Neural progenitor cell (in vitro differentiated cells): ENCODE measurements around the gene CARD8. TPM values are rescaled to one million over a fixed set of nuclear protein-coding genes. Genes with fewer than 3 reads are reported as not detected.

Experiments used
- DNase-seq: peaks from one replicate; pipeline ENCODE4 v3.0.0-alpha.2; 2016; ENCODE audit warnings: low spot score
- H2AFZ ChIP-seq: fragments of 200-600 bp; sonication (generic); replicated peaks from 2 replicates; pipeline ENCODE4 v1.6.1; 2016; ENCODE audit warnings: antibody characterized with exemption
- H3F3A ChIP-seq: fragments of 200-600 bp; sonication (generic); 2 replicates; pipeline ENCODE4 v1.6.1; 2016; ENCODE audit warnings: antibody characterized with exemption, low read depth
- H3K27ac ChIP-seq: fragments of 200-600 bp; sonication (generic); 2 replicates; pipeline ENCODE4 v1.5.1; 2016; ENCODE audit warnings: mild to moderate bottlenecking
- H3K27me3 ChIP-seq: fragments of 200-600 bp; sonication (generic); 2 replicates; pipeline ENCODE4 v1.6.1; 2016; ENCODE audit warnings: mild to moderate bottlenecking, moderate library complexity
- H3K36me3 ChIP-seq: fragments of 200-600 bp; sonication (generic); 2 replicates; pipeline ENCODE4 v1.5.1; 2016
- H3K4me1 ChIP-seq: fragments of 200-600 bp; sonication (generic); 2 replicates; pipeline ENCODE4 v1.6.1; 2016; ENCODE audit warnings: mixed run types
- H3K4me2 ChIP-seq: fragments of 200-600 bp; sonication (generic); 2 replicates; pipeline ENCODE4 v1.6.1; 2016
- H3K4me3 ChIP-seq: fragments of 200-600 bp; sonication (generic); 2 replicates; pipeline ENCODE4 v1.5.1; 2016
- H3K79me2 ChIP-seq: fragments of 200-600 bp; sonication (generic); 2 replicates; pipeline ENCODE4 v1.6.1; 2016; ENCODE audit warnings: low read depth
- H3K9ac ChIP-seq: fragments of 200-600 bp; sonication (generic); 2 replicates; pipeline ENCODE4 v1.6.1; 2016
- H3K9me3 ChIP-seq: fragments of 200-600 bp; sonication (generic); 2 replicates; pipeline ENCODE4 v1.5.1; 2016; ENCODE audit warnings: low read depth
- H4K20me1 ChIP-seq: fragments of 200-600 bp; sonication (generic); 2 replicates; pipeline ENCODE4 v1.6.1; 2016; ENCODE audit warnings: low read depth
- H3K27ac Mint-ChIP-seq: 3 replicates; pipeline ENCODE4 v1.8.0; 2021; ENCODE audit warnings: mixed read lengths
- H3K27me3 Mint-ChIP-seq: 2 replicates; pipeline ENCODE4 v1.8.0; 2022; ENCODE audit warnings: low read depth, mild to moderate bottlenecking, inconsistent platforms, moderate library complexity, mixed read lengths; ENCODE audit not compliant: insufficient read depth
- H3K36me3 Mint-ChIP-seq: 3 replicates; pipeline ENCODE4 v1.8.0; 2021; ENCODE audit warnings: mixed read lengths
- H3K4me1 Mint-ChIP-seq: 3 replicates; pipeline ENCODE4 v1.8.0; 2021; ENCODE audit warnings: mixed read lengths
- H3K4me3 Mint-ChIP-seq: 3 replicates; pipeline ENCODE4 v1.8.0; 2021; ENCODE audit warnings: mild to moderate bottlenecking, moderate library complexity, mixed read lengths
- H3K9me3 Mint-ChIP-seq: 3 replicates; pipeline ENCODE4 v1.8.0; 2020; ENCODE audit warnings: mixed read lengths
- EZH2 ChIP-seq: fragments of 200-600 bp; sonication (generic); IDR thresholded peaks from 2 replicates; pipeline ENCODE4 v1.6.1; 2017; ENCODE audit warnings: antibody characterized with exemption, mild to moderate bottlenecking, moderate library complexity
- EZH2phosphoT487 ChIP-seq: fragments of 200-600 bp; sonication (generic); IDR thresholded peaks from 2 replicates; pipeline ENCODE4 v1.6.1; 2017; ENCODE audit warnings: antibody characterized with exemption
- total RNA-seq: library from RNA; depleted of rRNA; stranded (reverse); fragments of >200 nt; gene quantifications from 2 replicates; pipeline ENCODE4 v1.2.3, GENCODE V29; 2015; ENCODE audit warnings: low replicate concordance
- TF ChIP-seq, protein P1 (sequence below): fragments of 200-600 bp; sonication (generic); IDR thresholded peaks from 2 replicates; pipeline ENCODE4 v1.5.1; 2017; ENCODE audit warnings: antibody characterized with exemption, mild to moderate bottlenecking

The CARD8 gene
- total RNA-seq, 1 donor from 2014 or later = 59.7 TPM

DNA sequence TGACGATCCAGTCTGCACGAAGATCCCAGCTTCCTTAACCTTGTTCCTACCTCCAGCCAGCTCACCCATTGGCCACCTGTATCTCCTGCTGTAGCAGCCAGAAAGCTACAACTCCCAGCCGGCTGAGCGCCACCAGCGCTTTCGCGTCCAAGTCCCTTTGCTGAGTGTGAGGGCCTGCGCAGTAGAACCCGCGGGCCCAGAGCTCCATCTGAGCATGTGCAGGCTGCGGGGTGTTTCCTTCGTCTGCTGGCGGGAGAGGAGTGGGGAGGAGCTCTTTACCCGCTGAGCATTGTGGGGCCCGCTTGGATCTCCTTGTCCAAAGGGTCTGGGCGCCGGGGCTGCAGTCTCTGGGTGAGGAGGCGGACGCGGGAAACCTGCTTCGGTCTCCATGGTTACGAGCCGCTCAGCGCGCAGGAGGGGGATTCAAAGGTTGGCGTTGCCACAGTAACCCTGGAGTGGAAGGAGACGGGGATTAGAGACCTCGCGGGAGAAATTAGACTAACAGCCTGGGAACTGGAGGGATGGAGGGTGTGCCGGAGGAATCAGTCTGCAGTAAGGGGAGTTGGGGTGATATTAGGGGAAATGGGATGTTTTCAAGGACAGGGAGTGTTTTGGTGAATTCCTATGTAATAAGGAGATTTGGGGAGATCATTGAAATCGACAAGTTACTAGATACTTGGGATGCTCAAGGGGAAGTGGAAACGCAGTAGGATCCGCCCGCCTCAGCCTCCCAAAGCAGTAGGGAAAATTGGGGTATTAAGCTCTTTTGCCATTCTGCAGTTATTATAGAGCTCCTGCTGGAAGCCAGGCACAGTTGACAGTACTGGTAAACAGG is 51.7 kb downstream of the CARD8 start:
- no peaks in the 10 kb centered on the region for H3K27me3 ChIP-seq
- TF ChIP-seq, protein P1, sequence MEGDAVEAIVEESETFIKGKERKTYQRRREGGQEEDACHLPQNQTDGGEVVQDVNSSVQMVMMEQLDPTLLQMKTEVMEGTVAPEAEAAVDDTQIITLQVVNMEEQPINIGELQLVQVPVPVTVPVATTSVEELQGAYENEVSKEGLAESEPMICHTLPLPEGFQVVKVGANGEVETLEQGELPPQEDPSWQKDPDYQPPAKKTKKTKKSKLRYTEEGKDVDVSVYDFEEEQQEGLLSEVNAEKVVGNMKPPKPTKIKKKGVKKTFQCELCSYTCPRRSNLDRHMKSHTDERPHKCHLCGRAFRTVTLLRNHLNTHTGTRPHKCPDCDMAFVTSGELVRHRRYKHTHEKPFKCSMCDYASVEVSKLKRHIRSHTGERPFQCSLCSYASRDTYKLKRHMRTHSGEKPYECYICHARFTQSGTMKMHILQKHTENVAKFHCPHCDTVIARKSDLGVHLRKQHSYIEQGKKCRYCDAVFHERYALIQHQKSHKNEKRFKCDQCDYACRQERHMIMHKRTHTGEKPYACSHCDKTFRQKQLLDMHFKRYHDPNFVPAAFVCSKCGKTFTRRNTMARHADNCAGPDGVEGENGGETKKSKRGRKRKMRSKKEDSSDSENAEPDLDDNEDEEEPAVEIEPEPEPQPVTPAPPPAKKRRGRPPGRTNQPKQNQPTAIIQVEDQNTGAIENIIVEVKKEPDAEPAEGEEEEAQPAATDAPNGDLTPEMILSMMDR = no peak
- TF ChIP-seq EZH2phosphoT487 (no peak), EZH2 (no peak)
- H3K4me2 ChIP-seq = peak overlapping the region; percentile 90
- H3K36me3 Mint-ChIP-seq = peaks cover 7% of the 10 kb centered on the region
- peaks cover 4% of the 10 kb centered on the region for H3K79me2 ChIP-seq
- H3K36me3 ChIP-seq = no peaks in the 10 kb centered on the region
- H3K4me3 ChIP-seq = peak overlapping the region; percentile 57
- H3K9me3 ChIP-seq = no peaks in the 10 kb centered on the region
- no peaks in the 10 kb centered on the region for H4K20me1 ChIP-seq
- peaks cover 2% of the 10 kb centered on the region for H3K4me1 Mint-ChIP-seq
- peaks cover 8% of the 10 kb centered on the region for H3K4me1 ChIP-seq
- H3K9me3 Mint-ChIP-seq = no peaks in the 10 kb centered on the region
- peak; percentile 100 for DNase-seq
- no peak overlapping the region for H3K27ac ChIP-seq
- peak overlapping the region; percentile 30 for H2AFZ ChIP-seq
- H3K27ac Mint-ChIP-seq = no peak overlapping the region
- H3K9ac ChIP-seq = peak overlapping the region; percentile 50
- peaks cover 6% of the 10 kb centered on the region for H3K27me3 Mint-ChIP-seq
- H3F3A ChIP-seq = peaks cover 16% of the 10 kb centered on the region
- no peak overlapping the region for H3K4me3 Mint-ChIP-seq

DNA sequence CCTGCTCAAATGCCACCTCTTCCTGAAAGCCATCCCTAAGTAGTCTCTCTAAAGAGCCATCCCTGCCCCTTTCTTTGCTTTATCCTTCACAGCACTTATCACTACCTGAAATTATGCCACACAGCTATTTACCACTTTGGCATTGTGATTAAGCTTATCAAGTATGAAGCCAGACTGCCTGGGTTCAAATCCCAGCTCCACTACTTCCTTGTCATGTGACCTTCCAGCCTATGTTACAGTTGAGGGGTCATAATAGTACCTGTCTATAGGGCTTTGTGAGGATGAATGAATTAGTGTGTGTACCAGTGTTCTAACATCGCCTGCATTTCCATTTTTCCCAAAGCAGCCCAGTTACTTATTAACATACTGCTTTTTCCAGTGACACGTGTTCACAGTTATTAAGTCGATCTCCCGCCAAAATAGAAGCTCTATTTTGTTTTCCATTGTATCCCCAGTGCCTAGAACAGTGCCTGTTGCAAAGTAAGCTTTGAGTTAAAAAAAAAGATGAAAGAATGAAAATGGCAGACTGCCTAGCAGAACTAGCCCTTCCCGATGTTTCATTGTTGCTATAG is 52.4 kb downstream of the CARD8 start:
- Histone ChIP-seq H2AFZ (peak overlapping the region; percentile 14), H3K4me1 (peaks cover 8% of the 10 kb centered on the region), H4K20me1 (no peaks in the 10 kb centered on the region), H3K27me3 (no peaks in the 10 kb centered on the region), H3K4me3 (peak overlapping the region; percentile 57), H3F3A (peaks cover 16% of the 10 kb centered on the region), H3K4me2 (peak overlapping the region; percentile 67), H3K36me3 (no peaks in the 10 kb centered on the region), H3K27ac (no peak overlapping the region), H3K79me2 (peaks cover 4% of the 10 kb centered on the region), H3K9ac (no peak overlapping the region), H3K9me3 (no peaks in the 10 kb centered on the region)
- Mint-ChIP-seq H3K27me3 (peaks cover 6% of the 10 kb centered on the region), H3K4me1 (peaks cover 2% of the 10 kb centered on the region), H3K4me3 (no peak overlapping the region), H3K36me3 (peaks cover 9% of the 10 kb centered on the region), H3K27ac (no peak overlapping the region), H3K9me3 (no peaks in the 10 kb centered on the region)
- TF ChIP-seq EZH2 (no peak), EZH2phosphoT487 (no peak)
- TF ChIP-seq, protein P1 = no peak
- DNase-seq = no peak

DNA sequence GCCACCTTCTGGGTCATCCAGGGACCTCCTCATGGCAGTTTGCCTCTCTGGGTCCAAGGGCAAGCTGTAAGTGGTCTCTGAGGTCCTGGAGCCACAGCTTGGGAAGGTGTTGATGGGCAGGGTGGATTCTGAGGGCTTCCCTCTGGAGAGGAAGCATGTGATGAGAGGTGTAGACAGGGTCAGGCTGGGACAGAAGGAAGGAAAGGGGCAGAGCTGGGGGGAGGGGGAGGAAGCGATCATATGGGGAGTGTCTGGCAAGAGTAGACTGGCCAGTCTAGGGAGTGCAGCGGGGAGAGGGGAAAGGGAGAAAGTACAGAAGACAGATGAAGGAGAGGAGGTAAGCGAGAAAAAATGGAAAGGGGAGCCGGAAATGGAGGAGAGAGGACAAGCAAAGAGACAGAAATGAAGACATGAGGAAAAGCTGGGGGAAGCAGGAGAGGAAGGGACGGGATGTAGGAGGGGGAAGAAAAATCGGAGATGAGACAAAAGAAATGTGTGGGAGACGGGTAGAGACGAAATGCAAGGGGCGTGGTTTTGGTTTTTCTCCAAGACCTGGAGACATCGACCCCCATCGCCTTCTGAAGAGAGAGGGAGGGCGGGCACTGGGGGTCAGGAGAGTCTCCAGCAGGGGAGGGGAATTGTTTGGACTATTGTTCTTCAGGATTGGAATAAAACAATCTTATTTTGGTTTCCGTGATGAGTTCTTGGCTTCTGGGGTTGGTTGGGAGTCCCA is 58.6 kb downstream of the CARD8 start:
- Mint-ChIP-seq H3K27me3 (peaks cover 4% of the 10 kb centered on the region), H3K9me3 (no peaks in the 10 kb centered on the region)

More for the DNA sequence above, 58.6 kb downstream of the CARD8 start:
- Histone ChIP-seq H4K20me1 (no peaks in the 10 kb centered on the region), H3K27me3 (no peaks in the 10 kb centered on the region), H2AFZ (no peak overlapping the region), H3K9ac (no peak overlapping the region), H3K4me1 (no peaks in the 10 kb centered on the region), H3K79me2 (no peaks in the 10 kb centered on the region), H3K36me3 (no peaks in the 10 kb centered on the region), H3K9me3 (no peaks in the 10 kb centered on the region), H3K4me2 (no peak overlapping the region), H3K27ac (no peak overlapping the region), H3F3A (no peaks in the 10 kb centered on the region), H3K4me3 (no peak overlapping the region)
- Mint-ChIP-seq H3K36me3 (peaks cover 25% of the 10 kb centered on the region), H3K4me3 (no peak overlapping the region), H3K27ac (no peak overlapping the region), H3K4me1 (peaks cover 9% of the 10 kb centered on the region)
- no peak for DNase-seq
- TF ChIP-seq, protein P1 = no peak
- TF ChIP-seq EZH2phosphoT487 (no peak), EZH2 (no peak)
